Right lobe of liver (tissue), 6 donors: ENCODE results near the gene SLCO2A1. TPM values are rescaled to one million over a fixed set of nuclear protein-coding genes. Genes with fewer than 3 reads are reported as not detected.

Source experiments
- ATAC-seq, 4 donors: fragments of 200-7000 bp; cut with Tn5 transposase; one replicate each; pipeline ENCODE4 v1.9.1; 2020; ENCODE audit warnings: mild to moderate bottlenecking in 4 of 4, moderate library complexity in 4 of 4
- DNase-seq, 3 donors: peaks; one replicate each; pipeline ENCODE4 v3.0.0-alpha.2; 2020
- H3K27ac ChIP-seq, 3 donors: fragments of 200-600 bp; one replicate each; pipeline ENCODE4 v1.8.0; 2022
- H3K27me3 ChIP-seq, 2 donors: fragments of 200-600 bp; one replicate each; pipeline ENCODE4 v1.8.0; 2022
- H3K36me3 ChIP-seq, 4 donors: fragments of 200-600 bp; sonication (generic) in 1 of 4; one replicate each; pipeline versions ENCODE4 v1.5.1 to v1.8.0; 2017 to 2022; ENCODE audit warnings: control low read depth in 1 of 4
- H3K4me1 ChIP-seq, 4 donors: fragments of 200-600 bp; sonication (generic) in 1 of 4; one replicate each; pipeline versions ENCODE4 v1.5.1 to v1.8.0; 2017 to 2022; ENCODE audit warnings: control low read depth in 1 of 4
- H3K4me3 ChIP-seq, 3 donors: fragments of 200-600 bp; one replicate each; pipeline ENCODE4 v1.8.0; 2022
- H3K9me3 ChIP-seq, 4 donors: fragments of 200-600 bp; sonication (generic) in 1 of 4; one replicate each; pipeline versions ENCODE4 v1.5.1 to v1.8.0; 2017 to 2022; ENCODE audit warnings: control low read depth in 1 of 4
- POLR2A ChIP-seq: fragments of 450-650 bp; IDR thresholded peaks from one replicate; pipeline ENCODE4 v1.6.1; 2017; ENCODE audit warnings: antibody characterized with exemption, mild to moderate bottlenecking
- WGBS: methylation state at CpG from one replicate; pipeline ENCODE4 v1.1.6; 2018; ENCODE audit warnings: low coverage, low lambda C conversion rate; ENCODE audit not compliant: insufficient coverage; ENCODE audit errors: missing lambda C conversion rate; 5-methylcytosine and 5-hydroxymethylcytosine counted together
- intact Hi-C, 2 donors: fragments of 100-400 bp; cut with DNase I; formaldehyde crosslinking; loops; one replicate each; pipeline versions ENCODE4 v1.11.2 to v1.14.1; 2022
- total RNA-seq, 6 experiments: library from RNA; depleted of rRNA in 2 of 6; stranded (reverse); fragments of >200 nt in 2 of 6; fragmentation: NEBNext Ultra II Directional in 3 of 6; extraction: Animal tissue kit (Norgen Biotek cat#: 25700) in 3 of 6; gene quantifications; one replicate each; pipeline versions ENCODE4 v1.1.0 to v1.2.4, GENCODE V29; 2016 to 2023
- TF ChIP-seq, protein P1 (sequence below), 4 donors: fragments of 200-600 bp in 3 of 4; fragments of 450-650 bp in 1 of 4; IDR thresholded peaks; one replicate each; pipeline versions ENCODE4 v1.5.1 to v1.8.0; 2016 to 2022; ENCODE audit warnings: antibody characterized with exemption in 4 of 4, mild to moderate bottlenecking in 2 of 4
- donor health status: DM: no; HTN: yes; CAD: no.
- donor health status: DM: no; HTN: no; CAD: no.
- donor health status: DM: no; HTN: no; CAD: no.
- donor health status: DM: no; HTN: yes; CAD: no.
- donor health status: DM: no; HTN: yes; CAD: no.

SLCO2A1 gene
- total RNA-seq, 6 experiments from 2014 or later, result 0.71 to 4.4 (median 1.5) TPM

DNA sequence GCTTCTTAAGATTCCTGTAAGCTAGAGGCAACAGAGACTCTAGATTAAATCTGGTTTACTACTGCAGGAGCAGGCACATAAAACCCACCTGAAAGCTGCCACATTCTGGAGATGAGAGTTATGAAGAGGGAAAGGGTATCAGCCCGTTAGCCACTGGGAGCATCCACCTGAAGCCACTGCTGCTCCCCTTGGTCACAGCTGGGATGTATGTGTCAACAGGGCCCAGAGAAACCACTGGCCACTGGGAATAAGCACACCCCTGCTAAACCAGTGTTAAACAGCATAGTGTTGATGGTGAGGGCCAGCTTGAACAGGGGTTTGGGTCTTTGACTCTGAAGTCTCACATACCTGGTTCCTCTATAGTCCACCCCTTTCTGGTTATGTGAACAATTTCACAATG lies 10.9 kb downstream of the SLCO2A1 start:
- Histone ChIP-seq H3K27me3 (no peaks in the 10 kb centered on the region), H3K36me3 (no peaks in the 10 kb centered on the region), H3K4me1 (no peaks in the 10 kb centered on the region), H3K9me3 (no peaks in the 10 kb centered on the region), H3K4me3 (no peak overlapping the region), H3K27ac (no peak overlapping the region)
- TF ChIP-seq POLR2A, result no peak
- TF ChIP-seq, protein P1, sequence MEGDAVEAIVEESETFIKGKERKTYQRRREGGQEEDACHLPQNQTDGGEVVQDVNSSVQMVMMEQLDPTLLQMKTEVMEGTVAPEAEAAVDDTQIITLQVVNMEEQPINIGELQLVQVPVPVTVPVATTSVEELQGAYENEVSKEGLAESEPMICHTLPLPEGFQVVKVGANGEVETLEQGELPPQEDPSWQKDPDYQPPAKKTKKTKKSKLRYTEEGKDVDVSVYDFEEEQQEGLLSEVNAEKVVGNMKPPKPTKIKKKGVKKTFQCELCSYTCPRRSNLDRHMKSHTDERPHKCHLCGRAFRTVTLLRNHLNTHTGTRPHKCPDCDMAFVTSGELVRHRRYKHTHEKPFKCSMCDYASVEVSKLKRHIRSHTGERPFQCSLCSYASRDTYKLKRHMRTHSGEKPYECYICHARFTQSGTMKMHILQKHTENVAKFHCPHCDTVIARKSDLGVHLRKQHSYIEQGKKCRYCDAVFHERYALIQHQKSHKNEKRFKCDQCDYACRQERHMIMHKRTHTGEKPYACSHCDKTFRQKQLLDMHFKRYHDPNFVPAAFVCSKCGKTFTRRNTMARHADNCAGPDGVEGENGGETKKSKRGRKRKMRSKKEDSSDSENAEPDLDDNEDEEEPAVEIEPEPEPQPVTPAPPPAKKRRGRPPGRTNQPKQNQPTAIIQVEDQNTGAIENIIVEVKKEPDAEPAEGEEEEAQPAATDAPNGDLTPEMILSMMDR (IDR thresholded peaks at IDR 0.05), result no peak
- ATAC-seq (peak in 1 of 4 donors; percentile 24), DNase-seq (no peak)
- 60% methylated on average over 1 of the region's 1 CpG for WGBS
- intact Hi-C loops, result no loop called here

GRCh38 chr3:134018406-134018805 lies 11.3 kb downstream of the SLCO2A1 start:
- Histone ChIP-seq H3K4me1 (no peaks in the 10 kb centered on the region), H3K4me3 (no peak overlapping the region), H3K36me3 (no peaks in the 10 kb centered on the region), H3K9me3 (no peaks in the 10 kb centered on the region), H3K27me3 (no peaks in the 10 kb centered on the region), H3K27ac (no peak overlapping the region)
- no peak for DNase-seq
- ATAC-seq, result no peak
- WGBS, result 68% methylated on average over 2 of the region's 3 CpGs
- intact Hi-C loops, result no loop called here
- TF ChIP-seq, protein P1 (IDR thresholded peaks at IDR 0.05), result no peak
- TF ChIP-seq POLR2A, result no peak

DNA sequence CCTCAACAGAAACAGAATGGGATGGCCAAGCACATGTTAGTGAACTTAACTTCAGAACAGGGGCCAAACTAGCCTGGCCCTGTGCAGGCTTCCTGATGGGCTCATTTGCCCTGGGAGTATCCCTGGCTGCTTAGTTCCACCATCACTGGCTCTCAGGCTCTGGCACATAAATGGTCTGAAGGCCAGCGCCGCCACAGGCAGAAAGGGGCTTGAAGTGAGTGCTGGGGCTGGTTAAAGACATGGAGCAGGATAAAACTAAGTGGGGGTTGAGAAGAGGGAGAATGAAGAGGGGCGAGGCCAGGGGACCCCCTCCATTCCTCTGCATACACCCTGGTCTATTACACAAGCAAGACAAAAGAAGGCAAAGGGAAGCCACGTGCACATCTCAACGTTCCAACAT lies 12.2 kb downstream of the SLCO2A1 start:
- TF ChIP-seq, protein P1 (IDR thresholded peaks at IDR 0.05), result no peak
- no peak for TF ChIP-seq POLR2A
- intact Hi-C loops, result no loop called here

DNA sequence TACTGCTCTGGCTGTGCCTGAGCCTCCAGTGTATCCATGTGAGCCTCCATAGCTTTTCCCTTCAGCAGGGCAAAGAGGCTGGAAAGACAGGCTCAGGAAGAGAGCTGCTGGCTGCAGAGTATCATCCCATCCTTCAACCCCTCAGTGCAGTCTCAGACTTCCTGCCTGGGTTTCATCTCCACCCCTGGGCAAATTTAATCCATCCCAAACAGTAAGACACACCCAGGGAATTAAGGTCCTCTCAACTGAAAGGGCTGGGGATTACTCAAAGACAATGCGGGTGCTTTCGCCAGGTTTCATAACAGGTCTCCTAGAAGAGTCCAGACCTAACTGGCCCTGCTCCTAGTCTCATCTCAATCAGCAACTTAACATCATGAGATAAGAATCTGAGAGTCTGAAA lies 15.5 kb downstream of the SLCO2A1 start:
- no peak for ATAC-seq
- DNase-seq, result no peak

More for the DNA sequence above, 12.2 kb downstream of the SLCO2A1 start:
- WGBS, result 53% methylated on average over 5 of the region's 5 CpGs
- Histone ChIP-seq H3K4me3 (no peak overlapping the region), H3K27ac (no peak overlapping the region), H3K27me3 (no peaks in the 10 kb centered on the region), H3K4me1 (no peaks in the 10 kb centered on the region), H3K36me3 (no peaks in the 10 kb centered on the region), H3K9me3 (no peaks in the 10 kb centered on the region)
- ATAC-seq (no peak), DNase-seq (no peak)

More for the DNA sequence above, 15.5 kb downstream of the SLCO2A1 start:
- Histone ChIP-seq H3K9me3 (no peaks in the 10 kb centered on the region), H3K4me3 (no peak overlapping the region), H3K36me3 (no peaks in the 10 kb centered on the region), H3K27ac (no peak overlapping the region), H3K4me1 (no peaks in the 10 kb centered on the region), H3K27me3 (no peaks in the 10 kb centered on the region)
- intact Hi-C loops, result no loop called here
- WGBS, result 100% methylated on average over 1 of the region's 2 CpGs
- no peak for TF ChIP-seq POLR2A
- TF ChIP-seq, protein P1 (IDR thresholded peaks at IDR 0.05), result no peak
